GM18499 (cell line): Measurements from ENCODE around the gene RALY.

Experiments
- ATAC-seq: cut with Tn5 transposase; IDR thresholded peaks from one replicate; pipeline ENCODE4 v1.9.1; 2021; ENCODE audit warnings: moderate number of reproducible peaks; ENCODE audit not compliant: insufficient read depth, unreplicated experiment

Gene RALY

GRCh38 chr20:33993576-33994221 lies at the start of gene RALY:
RALY (plus strand) TSS chr20:33993911; CDS start chr20:34072075, 78,164 bp downstream.
- ATAC-seq = peak; percentile 29

DNA sequence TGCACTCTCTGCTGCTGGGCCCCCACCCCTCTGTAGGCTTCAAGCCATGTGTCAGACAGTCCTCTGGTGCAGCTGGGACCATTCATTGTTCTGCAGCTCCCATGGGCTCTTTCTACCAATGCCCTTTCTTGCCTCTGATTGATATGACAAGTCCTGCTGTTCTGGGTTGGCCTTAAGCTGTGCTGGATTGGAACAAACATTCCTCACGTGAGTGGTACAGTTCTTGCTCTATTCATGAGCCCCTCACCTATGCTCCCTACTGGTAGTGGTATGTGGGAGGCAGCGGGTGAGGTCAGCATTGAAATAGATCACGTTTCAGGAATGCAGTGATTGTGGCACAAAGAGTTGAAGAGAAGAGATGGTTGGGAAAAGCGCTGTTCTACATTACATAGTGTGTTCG lies 48.8 kb upstream of the RALY start:
- ATAC-seq = no peak

DNA sequence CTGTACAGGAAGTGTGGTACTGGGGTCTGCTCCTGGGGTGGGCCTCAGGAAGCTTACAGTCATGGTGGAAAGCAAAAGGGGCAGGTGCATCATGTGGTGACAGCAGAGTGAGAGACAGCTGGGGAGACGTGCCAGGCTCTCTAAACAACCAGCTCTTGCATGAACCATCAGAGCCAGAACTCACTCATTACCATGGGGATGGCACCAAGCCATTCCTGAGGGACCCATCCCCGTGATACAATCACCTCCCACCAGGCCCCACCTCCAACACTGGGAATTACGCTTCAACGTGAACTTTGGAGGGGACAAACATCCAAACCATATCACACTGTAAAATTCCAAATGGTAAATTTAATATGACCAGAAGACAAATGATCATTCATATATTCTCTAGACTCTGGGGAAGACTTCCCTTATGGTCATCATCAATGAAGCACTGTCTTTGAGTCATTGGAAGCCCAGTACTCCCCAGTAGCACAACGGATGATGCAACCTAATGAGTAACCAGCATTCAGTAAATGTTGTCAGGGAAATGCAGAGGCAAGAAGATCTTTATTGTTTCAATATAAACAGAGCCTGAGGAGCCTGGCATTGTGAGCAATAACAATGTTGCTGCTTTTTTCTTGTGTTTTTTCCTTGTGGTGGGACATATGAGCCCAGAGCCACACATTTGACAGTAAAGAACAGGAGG lies 48.2 kb upstream of the RALY start:
- no peak for ATAC-seq

DNA sequence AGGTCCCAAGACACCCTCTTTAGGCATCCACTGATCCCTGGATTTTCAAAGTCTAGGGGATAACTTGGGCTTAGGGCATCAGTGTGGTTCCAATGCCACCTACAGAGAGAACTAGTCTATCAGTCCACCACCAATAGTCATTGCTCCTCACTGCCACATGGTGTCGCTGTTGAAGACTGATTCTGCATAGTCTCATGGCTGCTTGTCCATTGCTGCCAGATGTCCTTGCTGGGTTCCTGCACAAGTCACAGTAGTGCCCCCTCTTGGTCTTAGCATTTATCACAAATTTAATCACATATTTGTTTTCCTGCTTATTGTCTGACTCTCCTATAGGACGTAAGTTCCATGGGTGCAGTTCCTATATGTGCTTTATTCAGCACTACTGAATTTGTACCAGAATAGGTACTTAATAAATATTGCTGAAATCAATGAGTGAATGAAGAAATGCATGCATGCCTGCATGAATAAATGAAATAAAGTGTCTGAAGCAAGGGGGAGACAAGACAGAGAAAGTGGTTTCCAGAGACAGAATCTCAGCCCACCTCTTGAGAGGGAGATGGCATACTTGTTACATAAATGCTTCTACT lies 45.9 kb upstream of the RALY start:
- no peak for ATAC-seq

DNA sequence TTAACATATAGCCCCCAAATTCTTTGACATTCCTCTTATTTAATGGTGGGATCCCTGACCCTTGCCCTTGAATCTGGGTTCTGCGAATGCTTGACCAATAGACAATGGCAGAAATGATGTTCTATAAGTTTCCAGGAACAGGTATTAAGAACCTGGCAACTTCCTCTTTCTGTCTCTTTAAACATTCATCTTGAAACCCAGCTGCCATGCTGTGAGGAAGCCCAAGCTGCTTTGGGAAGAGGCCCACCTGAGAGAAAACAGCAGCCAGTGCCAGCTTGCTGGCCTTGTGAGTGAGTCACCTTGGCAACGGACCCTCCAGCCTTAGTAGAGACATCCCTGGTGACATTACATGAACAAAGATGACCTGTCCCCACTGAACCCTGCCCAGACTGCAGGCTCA lies 45.2 kb upstream of the RALY start:
- no peak for ATAC-seq

GRCh38 chr20:33951171-33951570 lies 42.5 kb upstream of the RALY start:
- no peak for ATAC-seq

GRCh38 chr20:33954504-33954903 lies 39.2 kb upstream of the RALY start:
- no peak for ATAC-seq

- ATAC-seq = no peak
Observed at GRCh38 chr20:33963751-33964150, 30.0 kb upstream of the RALY start.

DNA sequence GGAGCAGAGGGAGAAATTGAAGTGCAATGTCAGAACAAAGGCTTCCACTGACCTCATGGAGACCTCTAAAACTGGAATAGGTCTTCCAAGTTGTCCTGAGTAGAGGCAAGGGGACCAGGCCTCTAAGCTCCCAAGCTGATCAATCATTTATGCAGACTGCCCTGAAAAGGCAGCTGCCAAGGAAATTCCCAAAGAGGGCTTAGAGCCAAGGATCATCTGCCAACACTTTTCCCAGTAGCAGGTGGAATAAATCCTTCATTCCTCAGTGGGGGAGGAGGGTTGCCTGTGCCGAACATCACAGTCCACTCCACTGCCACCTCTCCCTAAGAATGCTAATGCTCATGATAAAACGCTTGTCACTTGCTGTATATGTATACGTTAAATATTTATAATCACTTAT lies 29.3 kb upstream of the RALY start:
- ATAC-seq = no peak

DNA sequence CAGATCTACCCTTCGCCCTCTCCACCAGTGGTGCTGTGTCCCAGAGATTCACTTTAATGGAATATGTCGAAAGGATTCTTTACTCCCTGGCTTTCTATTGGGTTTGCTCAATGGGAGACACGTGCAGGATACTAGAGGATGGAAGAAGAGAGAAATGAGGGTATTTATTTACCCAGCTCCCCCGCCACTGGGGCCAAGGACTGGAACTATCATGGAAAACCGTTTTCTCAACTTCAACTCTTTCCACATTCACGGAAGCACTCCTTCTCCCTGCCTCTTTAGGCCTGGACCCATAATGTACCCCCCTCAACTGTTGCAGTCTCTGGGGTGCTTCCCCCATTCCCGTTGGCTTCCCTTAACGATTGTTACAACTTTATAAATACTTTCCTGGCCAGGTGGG lies 26.6 kb upstream of the RALY start:
- no peak for ATAC-seq

DNA sequence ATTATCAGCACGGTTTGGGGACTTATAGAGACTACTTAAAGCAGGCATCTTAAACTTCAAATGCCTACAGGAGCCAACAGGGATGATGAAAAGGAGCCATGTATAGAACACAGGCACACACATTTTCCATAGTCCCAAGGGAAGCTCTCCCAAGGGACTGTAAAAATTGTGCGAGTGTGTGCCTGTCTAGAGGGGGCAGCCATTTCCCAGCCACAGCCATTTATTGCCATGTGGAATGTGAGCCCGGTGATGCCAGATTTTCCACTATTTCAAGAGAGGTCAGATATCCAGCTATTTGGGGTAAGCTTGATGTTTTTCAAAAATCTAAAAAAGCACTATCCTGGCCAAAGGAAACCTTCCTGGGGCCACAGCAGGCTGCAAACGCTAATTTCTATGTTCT lies 24.1 kb upstream of the RALY start:
- ATAC-seq = no peak

GRCh38 chr20:33970229-33970628 lies 23.5 kb upstream of the RALY start:
- ATAC-seq = no peak

- no peak for ATAC-seq
Observed at GRCh38 chr20:33971147-33971975, 22.4 kb upstream of the RALY start.

GRCh38 chr20:33976959-33977358 lies 16.8 kb upstream of the RALY start:
- ATAC-seq = no peak

GRCh38 chr20:33977535-33977934 lies 16.2 kb upstream of the RALY start:
- no peak for ATAC-seq

- no peak for ATAC-seq
Observed at GRCh38 chr20:33979094-33979493, 14.6 kb upstream of the RALY start.

GRCh38 chr20:33981347-33981746 lies 12.4 kb upstream of the RALY start:
- ATAC-seq = no peak

DNA sequence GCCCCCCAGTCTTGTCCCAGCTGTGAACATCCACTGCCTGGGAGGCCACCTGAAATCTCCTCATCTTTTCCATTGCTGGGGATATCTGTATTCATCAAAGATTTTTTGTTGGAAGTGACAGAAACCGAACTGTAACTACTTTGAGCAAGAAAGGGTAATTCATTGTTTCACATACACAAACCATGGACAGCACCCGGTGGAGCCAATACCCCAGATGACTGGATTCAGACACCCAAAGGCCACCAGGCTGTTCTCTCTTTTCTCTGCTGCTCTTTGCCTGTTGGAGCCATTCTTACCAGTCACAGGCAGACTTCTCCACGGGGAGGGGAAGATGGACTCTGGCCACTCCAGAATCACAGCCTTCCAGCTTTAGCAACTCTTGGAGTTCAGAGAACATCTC lies 11.7 kb upstream of the RALY start:
- ATAC-seq = no peak

DNA sequence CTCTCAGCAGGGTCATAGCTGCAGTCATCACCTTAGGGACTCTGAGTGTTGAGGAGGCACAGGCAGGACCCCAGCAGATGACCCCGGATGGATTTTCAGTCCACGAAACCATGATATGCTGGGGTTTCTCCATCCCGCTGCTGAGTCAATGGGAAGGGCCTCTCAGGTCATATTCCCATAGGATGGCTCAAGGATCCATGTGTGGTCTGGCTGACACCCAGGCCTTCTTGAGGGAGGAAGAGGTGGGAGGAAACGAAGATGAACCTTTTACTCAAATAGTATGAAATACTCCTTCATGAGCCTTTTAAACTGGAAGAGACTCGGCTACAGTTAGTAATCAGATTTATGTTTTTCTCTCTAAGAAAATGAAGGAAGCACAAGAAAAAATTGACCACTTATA lies 10.3 kb upstream of the RALY start:
- ATAC-seq = no peak

DNA sequence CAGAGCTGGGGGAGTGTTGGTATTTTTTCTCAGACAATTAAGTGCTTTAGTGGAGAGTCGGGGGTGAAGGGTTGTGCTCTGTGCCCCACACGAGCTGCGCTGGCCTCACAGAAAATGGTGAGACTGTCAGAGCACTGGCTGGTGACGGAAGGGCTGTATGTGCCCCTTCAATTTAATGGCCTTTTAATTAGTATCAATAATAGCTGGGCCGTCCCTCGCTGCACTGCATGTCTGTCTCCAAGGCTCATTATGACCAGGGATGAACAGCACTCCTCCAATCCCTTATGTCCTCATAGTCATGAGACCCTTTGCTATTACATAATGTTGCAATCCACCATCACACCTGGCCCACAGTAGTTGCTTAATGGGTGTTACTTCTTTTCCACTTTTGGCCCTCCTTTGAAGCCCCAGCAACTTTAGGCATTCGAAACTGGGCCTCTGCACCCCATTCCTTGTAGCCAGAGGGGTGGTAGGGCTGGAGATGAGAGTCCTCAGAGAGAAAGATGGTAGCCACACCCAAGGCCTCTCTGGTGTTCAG lies 9.5 kb upstream of the RALY start:
- ATAC-seq = no peak

GRCh38 chr20:33985280-33985679 lies 8.4 kb upstream of the RALY start:
- ATAC-seq = no peak
